Testis (tissue), 5 donors: ENCODE measurements around the gene SLC46A1. TPM values are rescaled to one million over a fixed set of nuclear protein-coding genes. Genes with fewer than 3 reads are reported as not detected.

Experiments
- DNase-seq: peaks from one replicate; pipeline ENCODE4 v3.0.0-alpha.2; 2019
- H3K27ac ChIP-seq, 2 donors: fragments of 200-600 bp; sonication (generic); one replicate each; pipeline ENCODE4 v1.5.1; 2019
- H3K27me3 ChIP-seq: fragments of 200-600 bp; sonication (generic); one replicate; pipeline ENCODE4 v1.5.1; 2019
- H3K36me3 ChIP-seq: fragments of 200-600 bp; sonication (generic); one replicate; pipeline ENCODE4 v1.5.1; 2017; ENCODE audit warnings: low read depth; ENCODE audit errors: missing control alignments
- H3K4me1 ChIP-seq: fragments of 200-600 bp; sonication (generic); one replicate; pipeline ENCODE4 v1.5.1; 2019
- H3K4me3 ChIP-seq, 2 donors: fragments of 200-600 bp; sonication (generic); one replicate each; pipeline ENCODE4 v1.5.1; 2017 to 2019
- H3K9me3 ChIP-seq: fragments of 200-600 bp; sonication (generic); one replicate; pipeline ENCODE4 v1.5.1; 2017
- CTCF ChIP-seq, 3 experiments: fragments of 450-650 bp in 2 of 3; fragments of 200-600 bp in 1 of 3; sonication (generic) in 1 of 3; IDR thresholded peaks; one replicate each; pipeline ENCODE4 v1.5.1; 2016 to 2019; ENCODE audit warnings: antibody characterized with exemption in 3 of 3, mild to moderate bottlenecking in 2 of 3, moderate library complexity in 1 of 3
- POLR2A ChIP-seq: fragments of 450-650 bp; IDR thresholded peaks from one replicate; pipeline ENCODE4 v1.6.1; 2017; ENCODE audit warnings: antibody characterized with exemption, mild to moderate bottlenecking, moderate library complexity
- WGBS, 2 donors: methylation state at CpG; one replicate each; pipeline ENCODE4 v1.1.5; 2018; 5-methylcytosine and 5-hydroxymethylcytosine counted together
- intact Hi-C: fragments of 100-400 bp; cut with DNase I; formaldehyde crosslinking; loops from one replicate; pipeline ENCODE4 v1.15.1; 2023; ENCODE audit warnings: low total_unique reads
- long read RNA-seq, 2 donors: transcript quantifications; one replicate each; lab custom pipeline, GENCODE V29; 2026
- polyA plus RNA-seq: library from polyadenylated mRNA; stranded (reverse); fragments of 350-450 nt; fragmentation: Illumina TruSeq; extraction: RNeasy Lipid Tissue Mini Kit (QIAGEN cat#74804); gene quantifications from one replicate; pipeline ENCODE4 v1.2.3, GENCODE V29; 2014; ENCODE audit warnings: low read depth, low replicate concordance; ENCODE audit not compliant: insufficient read depth
- total RNA-seq, 2 donors: library from RNA; depleted of rRNA; stranded (reverse); fragments of >200 nt; gene quantifications; one replicate each; pipeline ENCODE4 v1.2.3, GENCODE V29; 2016

The SLC46A1 gene
- 10 to 100 TPM; 13.5 to 13.7 TPM for total RNA-seq
- polyA plus RNA-seq, result 7.5 TPM
- long read RNA-seq, donor 1, full-length matches to known transcripts, result 13 of 13 reads
- long read RNA-seq, donor 1, partial matches to known transcripts, result 0 of 13 reads
- long read RNA-seq, donor 1, other reads (novel, unspliced or antisense), result 0 of 13 reads
- long read RNA-seq, donor 2, full-length matches to known transcripts, result 5 of 5 reads
- long read RNA-seq, donor 2, partial matches to known transcripts, result 0 of 5 reads
- long read RNA-seq, donor 2, other reads (novel, unspliced or antisense), result 0 of 5 reads

GRCh38 chr17:28405632-28406472, at the start of gene SLC46A1:
Gene SLC46A1 (minus strand): TSS chr17:28406212. CDS start chr17:28406114, 98 bp downstream.
- H3K27ac ChIP-seq, result peak within 1 kb of the TSS in 1 of 2 donors; percentile 14
- no peaks in the 10 kb centered on the region for H3K36me3 ChIP-seq
- 1 to 3% methylated on average over 6 to 69 of the region's 70 CpGs for WGBS, 2 donors
- intact Hi-C loops, result no loop called here
- H3K27me3 ChIP-seq, result no peaks in the 10 kb centered on the region
- H3K4me1 ChIP-seq, result peaks cover 12% of the 10 kb centered on the region
- peak within 1 kb of the TSS; percentile 80 to 84 for H3K4me3 ChIP-seq
- DNase-seq, result peak; percentile 74
- TF ChIP-seq CTCF (IDR thresholded peaks at IDR 0.05) (no peak), POLR2A (no peak)
- H3K9me3 ChIP-seq, result no peaks in the 10 kb centered on the region

DNA sequence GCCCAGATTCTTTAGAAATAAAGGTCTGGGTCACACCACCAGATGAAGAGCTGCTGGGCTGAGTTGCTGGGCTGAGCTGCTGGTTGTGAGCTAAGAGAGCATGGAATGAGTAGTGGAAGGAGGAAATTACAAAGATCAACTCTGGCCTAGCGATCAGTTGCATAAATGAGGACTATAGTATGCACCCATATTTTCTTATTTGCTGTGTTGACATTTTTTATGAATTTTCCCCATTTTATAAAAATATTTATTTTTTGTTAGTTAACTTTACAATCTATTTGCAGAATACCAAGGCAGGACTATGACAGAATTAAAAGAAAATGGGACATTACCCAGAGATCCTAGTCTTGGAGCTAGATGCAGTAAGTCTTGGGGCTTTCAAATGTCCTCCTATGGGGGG, 43.8 kb upstream of the SLC46A1 start:
- DNase-seq, result no peak
- Histone ChIP-seq H3K4me1 (no peaks in the 10 kb centered on the region), H3K9me3 (no peaks in the 10 kb centered on the region), H3K36me3 (no peaks in the 10 kb centered on the region), H3K27ac (no peak overlapping the region), H3K27me3 (no peaks in the 10 kb centered on the region), H3K4me3 (no peak overlapping the region)
- intact Hi-C loops, result no loop called here
- no peak for TF ChIP-seq POLR2A
- TF ChIP-seq CTCF (IDR thresholded peaks at IDR 0.05), result no peak
- WGBS, 2 donors, result 92 to 98% methylated on average over 1 of the region's 1 CpG

DNA sequence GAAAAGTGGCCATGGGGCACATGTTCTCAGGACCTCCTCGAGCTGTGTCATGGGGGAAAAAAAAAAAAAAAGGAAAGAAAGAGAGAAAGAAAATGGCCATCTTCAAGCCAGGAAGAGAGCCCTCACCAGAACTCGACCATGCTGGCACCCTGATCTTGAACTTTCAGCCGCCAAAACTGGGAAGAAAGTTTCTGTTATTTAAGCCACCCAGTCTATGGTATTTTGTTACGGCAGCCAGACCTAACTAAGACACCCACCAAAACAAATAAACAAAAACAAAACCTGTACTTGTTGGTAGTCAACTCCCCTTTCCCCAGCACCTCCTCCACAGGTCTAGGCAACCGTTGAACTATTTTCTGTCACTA, 41.4 kb upstream of the SLC46A1 start:
- no peaks in the 10 kb centered on the region for H3K27me3 ChIP-seq
- H3K9me3 ChIP-seq, result no peaks in the 10 kb centered on the region
- no peaks in the 10 kb centered on the region for H3K4me1 ChIP-seq
- WGBS, 2 donors, result 67 to 74% methylated on average over 5 of the region's 5 CpGs
- DNase-seq, result no peak
- H3K36me3 ChIP-seq, result no peaks in the 10 kb centered on the region
- no peak for TF ChIP-seq CTCF (IDR thresholded peaks at IDR 0.05)
- no peak for TF ChIP-seq POLR2A
- no peak overlapping the region for H3K4me3 ChIP-seq
- intact Hi-C loops, result no loop called here
- H3K27ac ChIP-seq, result no peak overlapping the region

GRCh38 chr17:28446716-28447395, 40.8 kb upstream of the SLC46A1 start:
- no peak overlapping the region for H3K27ac ChIP-seq
- DNase-seq, result no peak
- no peak for TF ChIP-seq CTCF (IDR thresholded peaks at IDR 0.05)
- no peak for TF ChIP-seq POLR2A
- intact Hi-C loops, result no loop called here
- H3K36me3 ChIP-seq, result no peaks in the 10 kb centered on the region
- WGBS, 2 donors, result 90 to 93% methylated on average over 8 of the region's 8 CpGs
- no peaks in the 10 kb centered on the region for H3K27me3 ChIP-seq
- no peak overlapping the region for H3K4me3 ChIP-seq
- no peaks in the 10 kb centered on the region for H3K9me3 ChIP-seq
- no peaks in the 10 kb centered on the region for H3K4me1 ChIP-seq
